Bronchial epithelial cell (primary cell): ENCODE data around the gene NDUFS6. TPM values are rescaled to one million over a fixed set of nuclear protein-coding genes. Genes with fewer than 3 reads are reported as not detected.

Experiments
- DNase-seq: peaks from one replicate; pipeline ENCODE4 v3.0.0-alpha.2; 2010; ENCODE audit warnings: low read depth
- FAIRE-seq: peaks from 2 replicates; lab custom pipeline; 2011; peaks lifted over from hg19 to GRCh38; lab: Jason Lieb, UNC
- H3K27me3 ChIP-seq: 2 replicates; pipeline ENCODE4 v1.5.1; 2011; ENCODE audit warnings: low read length; ENCODE audit not compliant: control insufficient read depth, insufficient read depth
- H3K36me3 ChIP-seq: 2 replicates; pipeline ENCODE4 v1.5.1; 2011; ENCODE audit warnings: low read length; ENCODE audit not compliant: control insufficient read depth, insufficient read depth
- H3K4me3 ChIP-seq: 2 replicates; pipeline ENCODE4 v1.5.1; 2011; ENCODE audit warnings: mild to moderate bottlenecking, low read depth, low read length, control low read depth
- CTCF ChIP-seq: IDR thresholded peaks from 2 replicates; pipeline ENCODE4 v1.5.1; 2011; ENCODE audit warnings: mild to moderate bottlenecking, moderate library complexity, low read length, control low read depth, inconsistent platforms; ENCODE audit not compliant: insufficient read depth, severe bottlenecking
- total RNA-seq: library from RNA; depleted of rRNA; stranded (reverse); fragments of >200 nt; gene quantifications from 2 replicates; pipeline ENCODE4 v1.2.1, GENCODE V29; 2014

NDUFS6 gene
- total RNA-seq, 1 donor from 2014 or later = 21.1 TPM

GRCh38 chr5:1851290-1851934 lies 50.2 kb downstream of the NDUFS6 start:
- H3K27me3 ChIP-seq = peaks cover 5% of the 10 kb centered on the region
- TF ChIP-seq CTCF = no peak
- FAIRE-seq = no peak
- H3K36me3 ChIP-seq = no peaks in the 10 kb centered on the region
- DNase-seq = no peak
- no peak overlapping the region for H3K4me3 ChIP-seq

- no peak for TF ChIP-seq CTCF
- H3K27me3 ChIP-seq = peaks cover 5% of the 10 kb centered on the region
- no peak for FAIRE-seq
These were observed 51.2 kb downstream of the NDUFS6 start for GRCh38 chr5:1852324-1852947.

GRCh38 chr5:1853531-1853930 lies 52.3 kb downstream of the NDUFS6 start:
- no peak for DNase-seq
- Histone ChIP-seq H3K36me3 (no peaks in the 10 kb centered on the region), H3K4me3 (no peak overlapping the region), H3K27me3 (peaks cover 5% of the 10 kb centered on the region)
- no peak for TF ChIP-seq CTCF
- no peak for FAIRE-seq

More at GRCh38 chr5:1852324-1852947, 51.2 kb downstream of the NDUFS6 start:
- no peaks in the 10 kb centered on the region for H3K36me3 ChIP-seq
- no peak for DNase-seq
- H3K4me3 ChIP-seq = no peak overlapping the region

GRCh38 chr5:1855075-1855474 lies 53.9 kb downstream of the NDUFS6 start:
- no peak for TF ChIP-seq CTCF
- FAIRE-seq (no peak), DNase-seq (no peak)
- no peak overlapping the region for H3K4me3 ChIP-seq
- H3K36me3 ChIP-seq = no peaks in the 10 kb centered on the region
- H3K27me3 ChIP-seq = peaks cover 3% of the 10 kb centered on the region

GRCh38 chr5:1855596-1855995 lies 54.4 kb downstream of the NDUFS6 start:
- TF ChIP-seq CTCF = no peak
- H3K27me3 ChIP-seq = no peaks in the 10 kb centered on the region
- FAIRE-seq = no peak

More at GRCh38 chr5:1855596-1855995, 54.4 kb downstream of the NDUFS6 start:
- Histone ChIP-seq H3K4me3 (no peak overlapping the region), H3K36me3 (no peaks in the 10 kb centered on the region)
- DNase-seq = no peak
